Parathyroid adenoma (tissue), 2 donors: ENCODE data around the gene PTGES3L.
"Not testable (repeated sequence)": the region's sequence is repeated elsewhere in the genome, so short reads cannot be mapped to it uniquely, and the experiment has no call there.

Experiments
- H2AFZ ChIP-seq: fragments of 300-600 bp; sonication (generic); one replicate; pipeline ENCODE4 v1.7.0; 2017; ENCODE audit warnings: antibody characterized with exemption, mild to moderate bottlenecking
- H3K27ac ChIP-seq: fragments of 300-600 bp; sonication (generic); one replicate; pipeline ENCODE4 v1.7.0; 2017
- H3K27me3 ChIP-seq: fragments of 300-600 bp; sonication (generic); one replicate; pipeline ENCODE4 v1.7.0; 2017; ENCODE audit warnings: low read length; ENCODE audit not compliant: control insufficient read depth, insufficient read depth
- H3K36me3 ChIP-seq: fragments of 300-600 bp; sonication (generic); one replicate; pipeline ENCODE4 v1.7.0; 2017; ENCODE audit warnings: low read length; ENCODE audit not compliant: control insufficient read depth, insufficient read depth
- H3K4me1 ChIP-seq: fragments of 300-600 bp; sonication (generic); one replicate; pipeline ENCODE4 v1.7.0; 2017; ENCODE audit warnings: control low read depth
- H3K4me2 ChIP-seq: fragments of 300-600 bp; sonication (generic); one replicate; pipeline ENCODE4 v1.7.0; 2017; ENCODE audit warnings: low read length
- H3K4me3 ChIP-seq: fragments of 300-600 bp; sonication (generic); one replicate; pipeline ENCODE4 v1.7.0; 2017; ENCODE audit warnings: low read depth, low read length
- H3K79me2 ChIP-seq: fragments of 300-600 bp; sonication (generic); one replicate; pipeline ENCODE4 v1.7.0; 2017; ENCODE audit warnings: control low read depth
- H3K9ac ChIP-seq: fragments of 300-600 bp; sonication (generic); one replicate; pipeline ENCODE4 v1.7.0; 2017; ENCODE audit warnings: mild to moderate bottlenecking
- H3K9me3 ChIP-seq: fragments of 300-600 bp; sonication (generic); one replicate; pipeline ENCODE4 v1.7.0; 2017; ENCODE audit warnings: low read length; ENCODE audit not compliant: control insufficient read depth
- CTCF ChIP-seq: fragments of 300-600 bp; sonication (generic); IDR thresholded peaks from one replicate; pipeline ENCODE4 v1.7.0; 2017; ENCODE audit warnings: antibody characterized with exemption, mild to moderate bottlenecking
- donor health status: primary hyperparathyroidism.

Gene PTGES3L

GRCh38 chr17:43006639-43007551 lies 27.0 kb upstream of the PTGES3L start, which contains the start of gene IFI35:
Gene IFI35 (plus strand): TSS chr17:43006784. CDS start chr17:43006948, 164 bp downstream.
- no peak within 1 kb of the TSS for H3K9ac ChIP-seq
- H3K4me3 ChIP-seq = peak within 1 kb of the TSS; percentile 93
- peaks cover 4% of the 10 kb centered on the region for H3K4me1 ChIP-seq

GRCh38 chr17:43003542-43004172 lies 23.8 kb upstream of the PTGES3L start:
- Histone ChIP-seq H3K27me3 (no peaks in the 10 kb centered on the region), H3K36me3 (no peaks in the 10 kb centered on the region), H3K4me1 (peaks cover 15% of the 10 kb centered on the region), H3K9me3 (no peaks in the 10 kb centered on the region), H3K4me2 (no peak overlapping the region), H3K9ac (no peak overlapping the region), H3K79me2 (peaks cover 11% of the 10 kb centered on the region), H2AFZ (no peak overlapping the region), H3K4me3 (no peak overlapping the region), H3K27ac (no peak overlapping the region)
- no peak for TF ChIP-seq CTCF

More at GRCh38 chr17:43006639-43007551, 27.0 kb upstream of the PTGES3L start, which contains the start of gene IFI35:
- Histone ChIP-seq H3K9me3 (no peaks in the 10 kb centered on the region), H2AFZ (peak within 1 kb of the TSS; percentile 98), H3K36me3 (no peaks in the 10 kb centered on the region), H3K27ac (peak within 1 kb of the TSS; percentile 89), H3K27me3 (no peaks in the 10 kb centered on the region), H3K4me2 (peak within 1 kb of the TSS; percentile 96), H3K79me2 (no peaks in the 10 kb centered on the region)
- TF ChIP-seq CTCF = peak; percentile 57

GRCh38 chr17:43000894-43001293 lies 21.0 kb upstream of the PTGES3L start:
- not testable (repeated sequence) for H3K36me3 ChIP-seq, H3K27me3 ChIP-seq, H3K9me3 ChIP-seq, H3K4me2 ChIP-seq, H3K4me3 ChIP-seq, H3K9ac ChIP-seq, H3K27ac ChIP-seq, H2AFZ ChIP-seq
- H3K79me2 ChIP-seq = peaks cover 11% of the 10 kb centered on the region
- H3K4me1 ChIP-seq = peaks cover 12% of the 10 kb centered on the region

GRCh38 chr17:42999003-42999525 lies 19.2 kb upstream of the PTGES3L start:
- H3K79me2 ChIP-seq = peaks cover 11% of the 10 kb centered on the region
- no peaks in the 10 kb centered on the region for H3K27me3 ChIP-seq
- peak overlapping the region; percentile 87 for H3K27ac ChIP-seq
- H3K36me3 ChIP-seq = no peaks in the 10 kb centered on the region
- no peaks in the 10 kb centered on the region for H3K9me3 ChIP-seq
- peak overlapping the region; percentile 76 for H3K4me3 ChIP-seq
- peak overlapping the region; percentile 32 for H3K9ac ChIP-seq
- H3K4me1 ChIP-seq = peaks cover 12% of the 10 kb centered on the region
- no peak for TF ChIP-seq CTCF
- H3K4me2 ChIP-seq = peak overlapping the region; percentile 70
- peak overlapping the region; percentile 83 for H2AFZ ChIP-seq
